ENCODE results near the gene KBTBD6. TPM values are rescaled to one million over a fixed set of nuclear protein-coding genes. Genes with fewer than 3 reads are reported as not detected.

Gene KBTBD6
- total RNA-seq, 1 experiment from 2014 or later, result 5.1 TPM

GRCh38 chr13:41117869-41118268, 14.7 kb downstream of the KBTBD6 start:
- BruUV-seq (replicated peaks), result no TSS peak
- Histone ChIP-seq H3K9ac (ENCODE audit: low read length) (no peak overlapping the region), H3K9me2 (replicated peaks; ENCODE audit: low read length) (no peaks in the 10 kb centered on the region), H3K4me1 (ENCODE audit: insufficient read depth, low read length) (no peaks in the 10 kb centered on the region), H3K79me2 (ENCODE audit: low read length) (no peaks in the 10 kb centered on the region), H2AFZ (ENCODE audit: low read length) (no peak overlapping the region), H3K27me3 (ENCODE audit: low read length) (no peaks in the 10 kb centered on the region), H3K36me3 (ENCODE audit: low read depth, low read length) (no peaks in the 10 kb centered on the region), H3K4me3 (ENCODE audit: low read length) (no peak overlapping the region), H4K20me1 (ENCODE audit: low read length) (no peaks in the 10 kb centered on the region), H3K4me2 (ENCODE audit: low read length) (no peak overlapping the region), H3F3A (ENCODE audit: low read length, unreplicated experiment) (no peaks in the 10 kb centered on the region), H3K9me3 (ENCODE audit: low read length) (no peaks in the 10 kb centered on the region), H3K27ac (ENCODE audit: low read length) (no peak overlapping the region)
- DNase-seq (no peak), ATAC-seq (no peak; the same call in 1 of the 2 replicates)
- POLR2A ChIA-PET (ENCODE audit: unreplicated experiment), result no interaction called here
- intact Hi-C loops (cut with micrococcal nuclease), result no loop called here
- TF ChIP-seq CTCF (conservative IDR thresholded peaks at IDR 0.05; ENCODE audit: low read depth, low read length) (no peak), EZH2 (IDR thresholded peaks at IDR 0.05; ENCODE audit: low read length, unreplicated experiment) (no peak), EZH2phosphoT487 (IDR thresholded peaks at IDR 0.05; ENCODE audit: borderline replicate concordance, low read length) (no peak)
- CTCF ChIA-PET, result interaction anchor here (0.5 kb wide), 1 partner anchor 98 kb away, joined by 3 read pairs; no protein-coding TSS in a partner anchor

DNA sequence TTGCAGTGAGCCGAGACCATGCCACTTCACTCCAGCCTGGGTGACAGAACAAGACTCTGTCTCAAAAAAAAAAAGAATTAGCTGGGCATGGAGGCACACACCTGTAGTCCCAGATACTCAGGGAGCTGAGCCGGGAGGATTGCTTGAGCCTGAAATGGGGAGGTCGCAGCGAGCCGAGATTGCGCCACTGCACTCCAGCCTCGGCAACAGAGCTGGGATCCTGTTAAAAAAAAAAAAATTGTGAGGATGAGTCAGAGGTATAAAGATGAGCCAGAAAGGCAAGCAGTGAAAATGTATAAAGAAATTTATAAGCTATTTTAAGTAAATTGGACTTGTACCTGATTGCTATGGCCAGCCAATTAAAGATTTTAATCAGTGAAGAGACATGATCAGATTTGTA, 21.1 kb downstream of the KBTBD6 start:
- H3K27me3 ChIP-seq (ENCODE audit: low read length), result no peaks in the 10 kb centered on the region
- ChIA-PET POLR2A (ENCODE audit: unreplicated experiment) (no interaction called here), CTCF (interaction anchor here (1.2 kb wide), 1 partner anchor 85 kb away, joined by 5 read pairs; no protein-coding TSS in a partner anchor)
- no peaks in the 10 kb centered on the region for H3K9me3 ChIP-seq (ENCODE audit: low read length)
- H4K20me1 ChIP-seq (ENCODE audit: low read length), result no peaks in the 10 kb centered on the region
- no peak overlapping the region for H3K4me2 ChIP-seq (ENCODE audit: low read length)
- intact Hi-C loops (cut with micrococcal nuclease), result no loop called here
- H3K9me2 ChIP-seq (replicated peaks; ENCODE audit: low read length), result no peaks in the 10 kb centered on the region
- no peak overlapping the region for H3K4me3 ChIP-seq (ENCODE audit: low read length)
- no peaks in the 10 kb centered on the region for H3K36me3 ChIP-seq (ENCODE audit: low read depth, low read length)
- ATAC-seq (no peak), DNase-seq (no peak)
- no peak overlapping the region for H3K9ac ChIP-seq (ENCODE audit: low read length)
- no peaks in the 10 kb centered on the region for H3K4me1 ChIP-seq (ENCODE audit: insufficient read depth, low read length)
- BruUV-seq (replicated peaks), result no TSS peak
- no peak overlapping the region for H2AFZ ChIP-seq (ENCODE audit: low read length)
- TF ChIP-seq CTCF (conservative IDR thresholded peaks at IDR 0.05; ENCODE audit: low read depth, low read length), result no peak
- TF ChIP-seq EZH2 (IDR thresholded peaks at IDR 0.05; ENCODE audit: low read length, unreplicated experiment), result no peak
- no peak for TF ChIP-seq EZH2phosphoT487 (IDR thresholded peaks at IDR 0.05; ENCODE audit: borderline replicate concordance, low read length)
- H3K79me2 ChIP-seq (ENCODE audit: low read length), result no peaks in the 10 kb centered on the region
- no peaks in the 10 kb centered on the region for H3F3A ChIP-seq (ENCODE audit: low read length, unreplicated experiment)
- no peak overlapping the region for H3K27ac ChIP-seq (ENCODE audit: low read length)

GRCh38 chr13:41107584-41108014, 25.0 kb downstream of the KBTBD6 start:
- Histone ChIP-seq H3K4me2 (ENCODE audit: low read length) (no peak overlapping the region), H3K27me3 (ENCODE audit: low read length) (no peaks in the 10 kb centered on the region), H2AFZ (ENCODE audit: low read length) (no peak overlapping the region), H3K9me3 (ENCODE audit: low read length) (no peaks in the 10 kb centered on the region), H3K27ac (ENCODE audit: low read length) (no peak overlapping the region), H3K9me2 (replicated peaks; ENCODE audit: low read length) (no peaks in the 10 kb centered on the region), H4K20me1 (ENCODE audit: low read length) (no peaks in the 10 kb centered on the region), H3K4me1 (ENCODE audit: insufficient read depth, low read length) (no peaks in the 10 kb centered on the region), H3K36me3 (ENCODE audit: low read depth, low read length) (no peaks in the 10 kb centered on the region), H3F3A (ENCODE audit: low read length, unreplicated experiment) (no peaks in the 10 kb centered on the region), H3K79me2 (ENCODE audit: low read length) (no peaks in the 10 kb centered on the region), H3K9ac (ENCODE audit: low read length) (no peak overlapping the region), H3K4me3 (ENCODE audit: low read length) (no peak overlapping the region)
- ATAC-seq (no peak), DNase-seq (no peak)
- intact Hi-C loops (cut with micrococcal nuclease), result no loop called here
- BruUV-seq (replicated peaks), result no TSS peak
- ChIA-PET POLR2A (ENCODE audit: unreplicated experiment) (no interaction called here), CTCF (interaction anchor here (0.5 kb wide), 1 partner anchor 109 kb away, joined by 10 read pairs; no protein-coding TSS in a partner anchor)
- TF ChIP-seq EZH2 (IDR thresholded peaks at IDR 0.05; ENCODE audit: low read length, unreplicated experiment), result no peak
- TF ChIP-seq EZH2phosphoT487 (IDR thresholded peaks at IDR 0.05; ENCODE audit: borderline replicate concordance, low read length), result no peak
- no peak for TF ChIP-seq CTCF (conservative IDR thresholded peaks at IDR 0.05; ENCODE audit: low read depth, low read length)

All from PC-3 (cell line).